GM18520 (cell line): ENCODE data around the gene ZNF438.

Source experiments
- ATAC-seq: cut with Tn5 transposase; IDR thresholded peaks from one replicate; pipeline ENCODE4 v1.9.1; 2021; ENCODE audit not compliant: unreplicated experiment

The ZNF438 gene

GRCh38 chr10:30897048-30897447, 134.6 kb downstream of the ZNF438 start:
- no peak for ATAC-seq

- ATAC-seq, result no peak
Observed at GRCh38 chr10:30894221-30894620, 137.4 kb downstream of the ZNF438 start.

- no peak for ATAC-seq
Observed at GRCh38 chr10:30893208-30893607, 138.5 kb downstream of the ZNF438 start.

DNA sequence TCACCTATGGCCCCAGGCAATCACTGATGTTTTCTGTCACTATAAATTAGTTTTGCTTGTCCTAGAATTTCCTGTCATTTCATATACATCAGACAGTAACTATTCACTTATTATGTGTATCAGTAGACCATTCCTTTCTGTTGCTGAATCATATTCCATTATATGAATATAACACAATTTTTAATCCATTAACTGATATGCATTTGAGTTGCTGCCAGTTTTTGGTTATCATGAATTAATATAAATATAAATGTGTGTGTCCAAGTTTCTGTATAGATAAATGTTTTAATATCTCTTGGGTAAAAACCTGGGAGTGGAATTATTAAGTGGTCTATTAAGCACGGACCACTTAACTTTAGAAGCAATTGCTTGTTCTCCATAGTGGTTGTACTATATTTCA, 143.8 kb downstream of the ZNF438 start:
- ATAC-seq, result no peak

DNA sequence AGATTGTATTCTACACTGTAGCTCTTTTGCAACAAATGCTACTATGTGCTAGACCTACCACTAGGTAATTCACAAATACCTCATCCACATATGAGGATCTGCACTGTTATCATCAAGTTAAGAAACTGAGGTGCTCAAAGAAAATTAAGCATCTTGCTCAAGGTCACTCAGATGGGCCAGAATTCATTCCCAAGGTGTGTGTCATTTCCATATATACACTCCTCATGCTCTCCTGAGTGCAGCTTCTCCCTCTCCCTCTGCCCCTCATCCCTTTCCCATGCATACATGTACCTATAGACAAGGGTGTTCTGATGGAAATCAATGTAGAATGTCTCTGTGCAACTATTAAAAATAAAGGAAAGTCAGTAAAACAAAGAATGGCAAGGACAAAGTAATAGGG, 146.2 kb downstream of the ZNF438 start:
- ATAC-seq, result no peak

- no peak for ATAC-seq
Observed at GRCh38 chr10:30883751-30884150, 147.9 kb downstream of the ZNF438 start.

DNA sequence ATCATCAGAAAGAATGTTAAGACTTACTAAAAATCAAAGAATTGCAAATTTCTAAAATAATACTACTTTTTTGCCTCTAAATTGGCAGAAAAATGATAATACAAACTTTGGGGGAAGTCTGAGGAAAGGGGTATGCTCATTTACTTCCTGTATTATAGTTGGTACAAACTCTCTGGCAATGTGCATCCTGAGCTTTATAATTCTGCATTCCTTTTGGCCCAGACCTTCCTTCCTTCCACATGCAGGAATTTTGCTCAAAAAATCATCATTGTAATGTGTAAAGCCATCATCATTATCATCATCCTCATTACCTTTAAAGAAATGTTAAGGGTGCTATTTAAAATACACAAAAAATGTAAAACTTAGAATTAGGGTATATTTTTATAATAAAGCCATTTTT, 148.5 kb downstream of the ZNF438 start:
- no peak for ATAC-seq

DNA sequence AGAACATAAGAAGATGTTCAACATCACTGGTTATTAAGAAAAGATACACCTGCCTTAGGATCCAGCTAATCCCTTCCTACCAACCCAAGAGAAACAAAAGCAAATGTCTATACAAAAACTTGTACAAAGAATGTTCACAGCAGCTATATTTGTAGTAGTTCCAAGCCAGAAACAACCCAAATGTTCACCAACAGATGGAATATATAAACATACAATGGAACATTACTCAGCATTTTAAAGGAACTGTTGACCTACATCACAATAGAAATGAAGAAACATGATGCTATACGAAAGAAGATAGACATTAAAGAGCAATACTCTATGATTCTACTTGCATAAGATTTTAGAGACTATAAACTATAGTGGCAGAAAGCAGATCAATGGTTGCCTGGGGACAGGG, 149.4 kb downstream of the ZNF438 start:
- ATAC-seq, result no peak

GRCh38 chr10:30878920-30879319, 152.7 kb downstream of the ZNF438 start:
- ATAC-seq, result no peak

- ATAC-seq, result no peak
Observed at GRCh38 chr10:30877111-30877510, 154.6 kb downstream of the ZNF438 start.

- no peak for ATAC-seq
Observed at GRCh38 chr10:30873411-30873810, 158.3 kb downstream of the ZNF438 start.

DNA sequence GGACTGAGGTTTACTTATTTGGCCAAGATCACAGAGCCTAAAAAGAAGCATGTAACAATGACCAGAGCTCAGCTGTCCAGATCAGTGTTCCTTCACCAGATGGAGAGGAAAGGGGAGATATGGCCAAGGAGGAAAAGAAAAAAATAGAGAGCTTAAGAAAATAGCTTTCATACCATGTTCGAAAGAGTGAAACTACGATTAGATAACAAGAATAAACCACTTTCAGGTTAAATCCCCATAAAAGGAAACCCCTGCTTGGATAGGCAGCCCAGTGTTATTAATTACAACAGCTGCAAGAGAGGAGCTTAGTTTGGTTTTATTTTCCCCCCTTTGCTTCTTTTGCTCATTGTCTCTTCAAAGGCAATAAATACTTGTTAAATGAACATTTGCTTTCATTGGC, 160.8 kb downstream of the ZNF438 start:
- ATAC-seq, result no peak

DNA sequence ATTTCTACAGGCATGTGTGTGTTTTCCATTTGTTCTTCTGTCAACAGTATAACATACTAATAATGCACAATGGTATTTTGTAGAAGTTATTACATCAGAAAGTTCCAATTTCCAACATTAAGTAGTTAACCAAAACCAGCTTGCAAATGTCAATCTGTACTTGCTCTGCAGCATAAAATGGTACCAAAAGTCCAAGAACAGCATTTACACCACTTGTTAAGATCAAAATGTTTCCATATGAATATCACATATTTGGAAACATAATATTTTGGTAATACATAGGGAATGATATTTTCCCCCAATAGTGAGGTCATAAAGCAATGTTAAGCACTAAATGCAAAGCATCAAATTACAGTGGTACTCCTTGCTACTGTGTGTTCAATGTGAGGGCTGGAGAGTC, 162.1 kb downstream of the ZNF438 start:
- no peak for ATAC-seq

- ATAC-seq, result no peak
Observed at GRCh38 chr10:30868611-30869010, 163.1 kb downstream of the ZNF438 start.

GRCh38 chr10:30866896-30867295, 164.8 kb downstream of the ZNF438 start:
- no peak for ATAC-seq

- ATAC-seq, result no peak
Observed at GRCh38 chr10:30865141-30865926, 166.3 kb downstream of the ZNF438 start.

DNA sequence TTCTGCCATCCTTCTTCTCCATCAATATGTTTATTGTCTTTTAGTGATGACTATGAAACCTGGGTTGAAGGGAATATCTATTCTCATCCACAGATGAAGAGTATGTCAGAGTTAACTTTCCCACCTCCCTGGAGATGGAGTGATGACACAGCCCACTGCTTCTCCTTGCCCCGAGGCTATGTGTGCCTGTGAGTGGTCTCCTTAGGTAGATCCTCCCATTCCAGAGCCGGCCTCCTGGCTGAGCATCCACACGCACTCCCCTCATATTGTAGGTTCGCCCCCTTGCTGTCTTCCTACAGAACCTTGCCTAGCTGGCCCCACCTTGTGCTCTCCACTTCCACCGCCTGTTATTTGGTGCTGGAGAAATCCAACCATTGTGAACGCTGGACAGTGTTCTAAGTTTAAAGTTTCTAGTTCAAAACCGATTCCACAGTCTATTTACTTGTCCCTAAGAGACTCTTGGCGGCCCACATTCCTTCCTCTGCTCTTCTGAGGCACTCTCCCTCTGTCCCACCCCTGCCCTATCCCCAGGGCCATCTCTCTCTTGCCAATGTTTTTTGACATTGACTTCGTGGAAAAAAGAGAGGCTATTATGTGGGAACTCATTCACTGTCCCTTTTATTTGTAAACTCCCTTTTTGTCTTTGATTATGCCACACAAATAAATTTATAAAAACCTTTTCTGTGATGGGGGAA, 168.0 kb downstream of the ZNF438 start:
- ATAC-seq, result no peak

GRCh38 chr10:30862486-30862885, 169.2 kb downstream of the ZNF438 start:
- ATAC-seq, result no peak

GRCh38 chr10:30861976-30862375, 169.7 kb downstream of the ZNF438 start:
- ATAC-seq, result no peak

GRCh38 chr10:30861221-30861620, 170.4 kb downstream of the ZNF438 start:
- ATAC-seq, result no peak

DNA sequence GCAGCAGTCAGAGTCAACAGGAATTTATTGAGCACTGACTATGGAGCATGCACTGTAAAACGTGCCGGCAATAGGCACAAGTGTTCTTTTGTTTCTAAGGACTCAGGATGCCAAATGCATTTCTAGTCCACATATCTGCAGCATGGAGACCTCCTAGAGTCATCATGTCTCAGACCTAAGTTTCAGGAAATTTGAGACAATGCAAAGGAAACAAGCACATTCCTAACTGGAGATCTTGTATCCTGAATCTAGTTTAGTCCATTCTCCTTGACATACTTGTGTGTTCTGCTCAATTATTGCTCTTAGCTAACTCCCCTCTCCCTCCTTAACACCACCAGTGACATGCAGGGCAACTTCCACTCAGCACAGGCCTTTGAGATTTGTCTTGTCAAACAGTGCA, 173.2 kb downstream of the ZNF438 start:
- no peak for ATAC-seq

DNA sequence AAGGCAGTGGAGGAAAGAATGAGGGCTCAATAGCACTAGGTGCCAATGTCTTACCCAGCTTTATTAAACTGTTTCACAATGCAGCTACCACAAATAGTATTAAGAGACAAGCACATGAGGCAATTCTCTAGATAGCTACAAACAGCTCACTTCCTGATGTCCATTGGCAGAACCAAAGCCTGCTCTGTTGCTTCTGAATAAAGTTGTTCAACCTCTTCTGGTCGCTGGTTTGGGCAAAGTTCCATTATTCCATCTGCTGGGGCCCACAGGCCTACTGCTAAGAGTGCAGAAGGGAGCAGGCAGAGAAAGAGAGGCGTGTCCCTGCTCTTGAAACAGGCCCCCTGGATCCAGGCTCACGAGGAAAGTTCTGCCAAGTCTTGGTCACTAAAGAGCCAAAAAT, 173.9 kb downstream of the ZNF438 start:
- no peak for ATAC-seq

DNA sequence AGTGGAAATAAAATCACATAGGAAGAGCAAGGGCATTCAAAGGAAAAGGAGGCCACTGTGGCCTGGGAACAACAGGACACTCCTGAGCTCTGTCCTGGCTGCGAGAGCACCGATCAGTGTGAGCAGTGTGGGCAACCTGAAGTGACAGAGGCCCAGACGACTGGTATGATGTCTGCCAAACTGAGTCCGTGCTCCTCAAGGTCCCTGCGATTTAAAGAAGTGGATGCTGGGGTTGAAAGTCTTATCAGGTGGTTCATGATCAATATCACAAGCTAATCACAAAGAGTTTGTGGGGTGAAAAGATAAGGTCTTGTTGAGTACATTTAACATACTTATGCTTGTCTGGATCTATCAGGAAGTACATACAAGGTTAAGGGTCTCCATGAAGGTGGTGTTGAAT, 176.5 kb downstream of the ZNF438 start:
- ATAC-seq, result no peak
